GM12874 (cell line): ENCODE data around the gene PSAP.

Source experiments
- CTCF ChIP-seq: IDR thresholded peaks from 2 replicates; pipeline ENCODE4 v1.5.1; 2011; ENCODE audit warnings: low read depth, mild to moderate bottlenecking, control low read depth, low read length, moderate library complexity; ENCODE audit not compliant: insufficient read depth

The PSAP gene

GRCh38 chr10:71888623-71889387, 37.8 kb upstream of the PSAP start:
- peak; percentile 14; the same call in 1 of the 2 replicates for TF ChIP-seq CTCF

GRCh38 chr10:71888248-71888622, 37.2 kb upstream of the PSAP start:
- no peak for TF ChIP-seq CTCF

- no peak for TF ChIP-seq CTCF
Observed at GRCh38 chr10:71887743-71888142, 36.7 kb upstream of the PSAP start.

GRCh38 chr10:71882813-71883659, 32.0 kb upstream of the PSAP start:
- no peak for TF ChIP-seq CTCF

GRCh38 chr10:71881647-71882355, 30.8 kb upstream of the PSAP start:
- TF ChIP-seq CTCF: no peak

- no peak for TF ChIP-seq CTCF
Observed at GRCh38 chr10:71880425-71881306, 29.6 kb upstream of the PSAP start.
